Panc1 (cell line): ENCODE results near the gene TDO2. TPM values are rescaled to one million over a fixed set of nuclear protein-coding genes. Genes with fewer than 3 reads are reported as not detected.

ENCODE experiments used
- ATAC-seq: fragments of 200-7000 bp; cut with Tn5 transposase; 2 replicates; pipeline ENCODE4 v1.9.1; 2020; ENCODE audit warnings: mild to moderate bottlenecking, moderate library complexity
- BruUV-seq: library from RNA; stranded (reverse); fragments of 400-500 nt; replicated peaks from 2 replicates; lab custom pipeline; 2021; lab: Mats Ljungman, UMichigan
- CTCF ChIA-PET: fragments of 300-600 bp; sonication (Branson Sonifier 250); formaldehyde crosslinking; loops from one replicate; lab custom pipeline; 2022; ENCODE audit warnings: antibody characterized with exemption; lab: Charles Lee
- POLR2A ChIA-PET: fragments of 300-600 bp; sonication (Branson Sonifier 250); formaldehyde crosslinking; loops from one replicate; lab custom pipeline; 2022; ENCODE audit warnings: antibody characterized with exemption; lab: Charles Lee
- DNase-seq: peaks from one replicate; pipeline ENCODE4 v3.0.0-alpha.2; 2010; ENCODE audit warnings: low read depth, low spot score
- H3K27ac ChIP-seq: 2 replicates; pipeline ENCODE4 v1.5.1; 2011; ENCODE audit warnings: mild to moderate bottlenecking, low read length, inconsistent platforms
- H3K27me3 ChIP-seq: fragments of 200-500 bp; sonication (Bioruptor generic); 2 replicates; pipeline ENCODE4 v1.6.0; 2014; ENCODE audit warnings: low read length, inconsistent platforms; ENCODE audit not compliant: control insufficient read depth, insufficient read depth
- H3K36me3 ChIP-seq: fragments of 200-500 bp; sonication (Bioruptor generic); 2 replicates; pipeline ENCODE4 v1.5.1; 2014; ENCODE audit warnings: inconsistent platforms, mild to moderate bottlenecking, low read length, moderate library complexity; ENCODE audit not compliant: control insufficient read depth, insufficient read depth
- H3K4me1 ChIP-seq: 2 replicates; pipeline ENCODE4 v1.5.1; 2011; ENCODE audit warnings: inconsistent platforms, mild to moderate bottlenecking, low read length, moderate library complexity; ENCODE audit not compliant: control insufficient read depth, insufficient read depth
- H3K4me3 ChIP-seq, 2 experiments: 2 replicates each; pipeline ENCODE4 v1.5.1; 2011 to 2012; ENCODE audit warnings: low read depth in 2 of 2, low read length in 2 of 2, mild to moderate bottlenecking in 2 of 2, inconsistent platforms in 1 of 2, moderate library complexity in 1 of 2
- H3K9me3 ChIP-seq: fragments of 200-500 bp; sonication (Bioruptor generic); 2 replicates; pipeline ENCODE4 v1.5.1; 2014; ENCODE audit warnings: low read depth, mild to moderate bottlenecking, inconsistent platforms, low read length, moderate library complexity; ENCODE audit not compliant: control insufficient read depth, insufficient read depth
- POLR2AphosphoS5 ChIP-seq: IDR thresholded peaks from 2 replicates; pipeline ENCODE4 v1.6.1; 2012; ENCODE audit warnings: mild to moderate bottlenecking, low read depth, low read length, moderate library complexity
- REST ChIP-seq, 2 experiments: IDR thresholded peaks; 2 replicates each; pipeline ENCODE4 v1.6.1; 2011 to 2012; ENCODE audit warnings: low read depth in 2 of 2, control low read depth in 1 of 2, low read length in 1 of 2, mild to moderate bottlenecking in 1 of 2, moderate library complexity in 1 of 2; ENCODE audit not compliant: insufficient read depth in 1 of 2
- SIN3A ChIP-seq: IDR thresholded peaks from 2 replicates; pipeline ENCODE4 v1.6.1; 2012; ENCODE audit warnings: low read depth, mild to moderate bottlenecking, low read length, moderate library complexity, borderline replicate concordance; ENCODE audit not compliant: insufficient read depth
- TCF7L2 ChIP-seq: IDR thresholded peaks from 2 replicates; pipeline ENCODE4 v1.6.1; 2011; ENCODE audit warnings: mild to moderate bottlenecking, low read depth, low read length, inconsistent platforms
- in situ Hi-C: cut with HindIII; loops from 2 replicates; pipeline ENCODE4 v1.10.0; 2016; ENCODE audit warnings: low sequenced_read_pairs, low pct_unique_long_range_greater_than_20kb
- intact Hi-C: fragments of 100-400 bp; cut with micrococcal nuclease; formaldehyde crosslinking; loops from one replicate; pipeline ENCODE4 v1.10.0; 2022; ENCODE audit not compliant: unreplicated experiment
- total RNA-seq: library from RNA; stranded (reverse); gene quantifications from one replicate; pipeline ENCODE4 v1.2.1, GENCODE V29; 2021; ENCODE audit not compliant: unreplicated experiment
- TF ChIP-seq, protein P1 (sequence below): fragments of 450-650 bp; IDR thresholded peaks from 2 replicates; pipeline ENCODE4 v1.5.1; 2017; ENCODE audit warnings: mild to moderate bottlenecking

TDO2 gene
- total RNA-seq, 1 experiment from 2014 or later, result 0.13 TPM

DNA sequence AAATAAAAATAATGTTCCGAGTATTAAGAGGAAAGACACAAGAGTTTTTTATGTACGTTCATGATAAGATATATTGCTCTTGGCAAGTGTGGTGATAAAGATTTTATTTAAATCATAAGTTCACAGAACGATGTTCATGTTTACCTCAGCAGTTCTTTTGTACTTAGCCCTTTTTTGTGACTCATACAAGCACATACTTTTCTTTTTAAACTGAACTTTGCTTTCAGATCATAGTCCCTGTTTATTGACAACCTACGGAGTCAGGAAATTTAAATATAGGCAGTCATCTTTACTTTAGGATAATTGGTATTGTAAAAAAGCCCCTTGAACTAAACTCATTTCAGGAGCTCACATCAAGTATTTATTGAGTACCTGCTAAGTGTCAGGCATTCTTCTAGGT lies 51.4 kb downstream of the TDO2 start:
- H3K27me3 ChIP-seq, result no peaks in the 10 kb centered on the region
- POLR2A ChIA-PET, result no interaction called here
- H3K36me3 ChIP-seq, result no peaks in the 10 kb centered on the region
- TF ChIP-seq, protein P1, sequence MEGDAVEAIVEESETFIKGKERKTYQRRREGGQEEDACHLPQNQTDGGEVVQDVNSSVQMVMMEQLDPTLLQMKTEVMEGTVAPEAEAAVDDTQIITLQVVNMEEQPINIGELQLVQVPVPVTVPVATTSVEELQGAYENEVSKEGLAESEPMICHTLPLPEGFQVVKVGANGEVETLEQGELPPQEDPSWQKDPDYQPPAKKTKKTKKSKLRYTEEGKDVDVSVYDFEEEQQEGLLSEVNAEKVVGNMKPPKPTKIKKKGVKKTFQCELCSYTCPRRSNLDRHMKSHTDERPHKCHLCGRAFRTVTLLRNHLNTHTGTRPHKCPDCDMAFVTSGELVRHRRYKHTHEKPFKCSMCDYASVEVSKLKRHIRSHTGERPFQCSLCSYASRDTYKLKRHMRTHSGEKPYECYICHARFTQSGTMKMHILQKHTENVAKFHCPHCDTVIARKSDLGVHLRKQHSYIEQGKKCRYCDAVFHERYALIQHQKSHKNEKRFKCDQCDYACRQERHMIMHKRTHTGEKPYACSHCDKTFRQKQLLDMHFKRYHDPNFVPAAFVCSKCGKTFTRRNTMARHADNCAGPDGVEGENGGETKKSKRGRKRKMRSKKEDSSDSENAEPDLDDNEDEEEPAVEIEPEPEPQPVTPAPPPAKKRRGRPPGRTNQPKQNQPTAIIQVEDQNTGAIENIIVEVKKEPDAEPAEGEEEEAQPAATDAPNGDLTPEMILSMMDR, result no peak
- TF ChIP-seq TCF7L2 (no peak), POLR2AphosphoS5 (no peak), REST (IDR thresholded peaks at IDR 0.05; ENCODE audit: insufficient read depth in 1 of 2, low read depth in 2 of 2, low read length in 1 of 2) (no peak), SIN3A (no peak)
- in situ Hi-C loops, result no loop called here
- no peak overlapping the region for H3K4me3 ChIP-seq
- CTCF ChIA-PET, result no interaction called here
- intact Hi-C loops, result loop anchor here (5.0 kb wide), 1 partner anchor 548 kb away; no protein-coding TSS in a partner anchor
- no peaks in the 10 kb centered on the region for H3K4me1 ChIP-seq
- no TSS peak for BruUV-seq
- no peak overlapping the region for H3K27ac ChIP-seq
- H3K9me3 ChIP-seq, result no peaks in the 10 kb centered on the region
- ATAC-seq (no peak), DNase-seq (no peak)

DNA sequence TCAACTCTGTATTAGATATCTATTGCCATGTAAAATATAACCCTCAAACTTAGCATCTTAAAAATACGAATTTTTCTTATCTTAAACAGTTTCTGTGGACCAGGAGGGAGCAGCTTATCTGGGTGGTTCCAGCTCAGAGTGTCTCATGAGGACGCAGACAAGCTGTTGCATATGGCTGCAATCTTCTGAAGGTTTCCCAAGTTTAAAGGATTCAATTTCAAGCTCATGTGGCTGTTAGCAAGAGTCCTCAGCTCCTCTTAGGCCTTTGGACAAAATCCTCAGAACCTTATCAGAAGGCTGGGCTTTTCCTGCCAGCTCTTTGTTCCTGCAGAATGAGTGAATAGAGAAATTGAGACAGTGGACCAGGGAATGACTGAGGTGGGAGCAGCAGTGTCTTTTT lies 53.0 kb downstream of the TDO2 start:
- no TSS peak for BruUV-seq
- ATAC-seq (no peak), DNase-seq (no peak)
- no peaks in the 10 kb centered on the region for H3K4me1 ChIP-seq
- H3K36me3 ChIP-seq, result no peaks in the 10 kb centered on the region
- TF ChIP-seq, protein P1, result no peak
- TF ChIP-seq TCF7L2, result no peak
- TF ChIP-seq SIN3A, result no peak
- TF ChIP-seq POLR2AphosphoS5, result no peak
- TF ChIP-seq REST (IDR thresholded peaks at IDR 0.05; ENCODE audit: insufficient read depth in 1 of 2, low read depth in 2 of 2, low read length in 1 of 2), result no peak
- intact Hi-C loops (no loop called here), in situ Hi-C loops (no loop called here)
- no peak overlapping the region for H3K4me3 ChIP-seq
- ChIA-PET POLR2A (no interaction called here), CTCF (no interaction called here)
- no peak overlapping the region for H3K27ac ChIP-seq
- no peaks in the 10 kb centered on the region for H3K27me3 ChIP-seq
- H3K9me3 ChIP-seq, result no peaks in the 10 kb centered on the region
